GM10266 (cell line): ENCODE results near the gene CCR8.
"Not testable (repeated sequence)": the region's sequence is repeated elsewhere in the genome, so short reads cannot be mapped to it uniquely, and the experiment has no call there.

ENCODE experiments used
- DNase-seq: peaks from one replicate; pipeline ENCODE4 v3.0.0; 2012; ENCODE audit errors: extremely low spot score
- TF ChIP-seq, protein P1 (sequence below): IDR thresholded peaks from 2 replicates; pipeline ENCODE4 v1.5.1; 2012; ENCODE audit warnings: mild to moderate bottlenecking, low read depth; ENCODE audit not compliant: control insufficient read depth, insufficient read depth; ENCODE audit errors: missing control alignments

CCR8 gene

DNA sequence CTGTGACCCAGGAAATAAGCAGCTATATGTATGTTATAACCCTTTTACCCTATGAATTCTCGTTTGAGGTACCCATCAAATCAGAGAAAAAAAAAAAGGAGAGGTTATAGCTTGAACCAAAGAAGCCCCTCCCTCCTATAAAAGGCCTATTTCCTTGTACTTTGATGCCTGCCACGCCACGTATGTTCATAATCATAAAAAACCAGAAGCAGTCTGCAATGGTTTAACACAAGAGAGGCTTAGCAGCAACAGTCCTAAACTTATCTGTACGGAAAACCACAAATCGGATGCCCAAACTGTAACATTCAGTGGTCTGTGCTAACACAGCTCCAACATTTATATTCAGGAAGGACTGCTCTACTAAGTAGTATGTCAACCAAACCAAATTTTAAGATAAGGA, 21.2 kb downstream of the CCR8 start:
- DNase-seq, result no peak
- TF ChIP-seq, protein P1, sequence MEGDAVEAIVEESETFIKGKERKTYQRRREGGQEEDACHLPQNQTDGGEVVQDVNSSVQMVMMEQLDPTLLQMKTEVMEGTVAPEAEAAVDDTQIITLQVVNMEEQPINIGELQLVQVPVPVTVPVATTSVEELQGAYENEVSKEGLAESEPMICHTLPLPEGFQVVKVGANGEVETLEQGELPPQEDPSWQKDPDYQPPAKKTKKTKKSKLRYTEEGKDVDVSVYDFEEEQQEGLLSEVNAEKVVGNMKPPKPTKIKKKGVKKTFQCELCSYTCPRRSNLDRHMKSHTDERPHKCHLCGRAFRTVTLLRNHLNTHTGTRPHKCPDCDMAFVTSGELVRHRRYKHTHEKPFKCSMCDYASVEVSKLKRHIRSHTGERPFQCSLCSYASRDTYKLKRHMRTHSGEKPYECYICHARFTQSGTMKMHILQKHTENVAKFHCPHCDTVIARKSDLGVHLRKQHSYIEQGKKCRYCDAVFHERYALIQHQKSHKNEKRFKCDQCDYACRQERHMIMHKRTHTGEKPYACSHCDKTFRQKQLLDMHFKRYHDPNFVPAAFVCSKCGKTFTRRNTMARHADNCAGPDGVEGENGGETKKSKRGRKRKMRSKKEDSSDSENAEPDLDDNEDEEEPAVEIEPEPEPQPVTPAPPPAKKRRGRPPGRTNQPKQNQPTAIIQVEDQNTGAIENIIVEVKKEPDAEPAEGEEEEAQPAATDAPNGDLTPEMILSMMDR, result no peak

DNA sequence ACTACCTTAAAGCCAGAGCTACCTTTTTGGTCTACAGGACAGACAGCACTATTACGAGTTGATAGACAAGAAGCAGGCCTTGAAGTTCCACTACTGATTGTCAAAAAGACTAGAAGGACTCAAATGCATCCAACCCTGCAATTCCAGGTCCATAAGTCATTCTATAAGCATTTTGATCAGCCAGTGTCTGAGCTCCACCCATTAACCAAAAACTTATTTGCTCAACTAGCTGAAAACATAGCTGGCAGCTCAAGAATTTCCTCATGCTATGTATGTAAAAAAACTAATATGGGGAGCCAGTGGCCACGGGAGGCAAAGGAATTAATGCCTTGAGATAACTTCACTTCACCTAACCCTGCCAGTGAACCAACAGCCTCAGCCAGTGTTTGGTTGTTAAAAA, 21.6 kb downstream of the CCR8 start:
- not testable (repeated sequence) for DNase-seq

GRCh38 chr3:39353168-39353927, 23.8 kb downstream of the CCR8 start:
- DNase-seq, result not testable (repeated sequence)

GRCh38 chr3:39358333-39358732, 28.8 kb downstream of the CCR8 start:
- no peak for DNase-seq
- TF ChIP-seq, protein P1, result no peak

GRCh38 chr3:39361252-39361927, 31.9 kb downstream of the CCR8 start:
- no peak for DNase-seq
- TF ChIP-seq, protein P1, result no peak

DNA sequence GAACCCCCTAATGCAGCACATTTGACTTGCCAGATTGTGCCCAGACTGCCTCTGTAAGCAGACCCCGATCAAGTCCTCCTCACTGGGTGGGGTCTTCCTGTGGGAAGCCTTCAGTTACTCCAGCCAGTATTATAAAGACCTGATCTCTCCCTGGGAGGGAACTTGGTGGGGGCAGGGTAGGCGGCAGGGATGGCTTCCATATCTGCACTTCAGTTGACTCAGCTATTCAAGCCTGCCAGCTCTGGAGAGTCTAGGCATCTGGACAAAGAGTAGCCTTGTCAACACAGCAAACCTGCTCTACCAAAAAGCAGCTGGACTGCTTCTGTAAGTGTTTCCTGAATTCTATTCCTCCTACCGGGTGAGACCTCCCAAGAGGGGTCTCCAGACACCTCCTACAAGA, 32.7 kb downstream of the CCR8 start:
- no peak for DNase-seq
- TF ChIP-seq, protein P1, result no peak

DNA sequence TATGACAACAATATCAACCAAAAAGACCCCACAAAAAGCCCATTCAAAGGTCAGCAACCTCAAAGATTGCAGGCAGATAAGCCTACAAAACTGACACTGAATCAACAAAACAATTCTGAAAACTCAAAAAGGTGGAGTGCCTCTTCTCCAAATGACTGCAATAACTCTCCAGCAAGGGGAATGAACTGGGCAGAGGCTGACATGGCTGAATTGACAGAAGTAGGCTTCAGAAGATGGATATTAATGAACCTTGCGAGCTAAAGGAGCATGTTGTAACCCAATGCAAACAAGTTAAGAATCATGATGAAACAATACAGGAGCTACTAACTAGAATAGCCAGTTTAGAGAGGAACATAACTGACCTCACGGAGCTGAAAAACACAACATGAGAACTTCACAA, 33.3 kb downstream of the CCR8 start:
- DNase-seq, result no peak
- TF ChIP-seq, protein P1, result no peak

DNA sequence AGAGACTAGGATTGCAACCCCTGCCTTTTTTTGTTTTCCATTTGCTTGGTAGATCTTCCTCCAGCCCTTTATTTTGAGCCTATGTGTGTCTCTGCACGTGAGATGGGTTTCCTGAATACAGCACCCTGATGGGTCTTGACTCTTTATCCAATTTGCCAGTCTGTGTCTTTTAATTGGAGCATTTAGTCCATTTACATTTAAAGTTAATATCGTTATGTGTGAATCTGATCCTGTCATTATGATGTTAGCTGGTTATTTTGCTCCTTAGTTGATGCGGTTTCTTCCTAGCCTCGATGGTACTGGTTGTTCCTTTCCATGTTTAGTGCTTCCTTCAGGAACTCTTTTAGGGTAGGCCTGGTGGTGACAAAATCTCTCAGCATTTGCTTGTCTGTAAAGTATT, 40.9 kb downstream of the CCR8 start:
- not testable (repeated sequence) for DNase-seq

DNA sequence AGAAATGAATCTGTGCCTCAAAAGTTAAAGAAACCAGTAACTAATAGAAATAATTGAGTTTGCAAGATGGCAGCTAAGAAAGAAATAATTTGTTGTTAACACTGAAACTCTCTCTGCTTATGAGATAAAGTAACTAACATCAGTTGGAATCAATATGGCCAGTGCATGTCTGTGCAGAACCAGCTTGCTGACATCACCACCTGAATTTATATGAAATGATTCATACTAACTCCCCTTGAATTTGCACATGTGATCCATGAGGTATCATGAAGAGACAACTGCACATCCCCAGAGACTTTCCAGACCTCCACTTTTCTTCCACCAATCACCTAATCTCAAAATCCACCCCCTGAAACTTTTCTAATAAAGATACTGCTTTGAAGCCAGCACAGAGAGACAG, 43.3 kb downstream of the CCR8 start:
- TF ChIP-seq, protein P1, result no peak
- DNase-seq, result no peak
